Measurements from ENCODE around the gene AIFM1. TPM values are rescaled to one million over a fixed set of nuclear protein-coding genes. Genes with fewer than 3 reads are reported as not detected.

Gene AIFM1
- total and polyA plus RNA-seq, 2 of the 4 experiments (the other 2 are of a cell fraction): 22.0 to 27.4 TPM

DNA sequence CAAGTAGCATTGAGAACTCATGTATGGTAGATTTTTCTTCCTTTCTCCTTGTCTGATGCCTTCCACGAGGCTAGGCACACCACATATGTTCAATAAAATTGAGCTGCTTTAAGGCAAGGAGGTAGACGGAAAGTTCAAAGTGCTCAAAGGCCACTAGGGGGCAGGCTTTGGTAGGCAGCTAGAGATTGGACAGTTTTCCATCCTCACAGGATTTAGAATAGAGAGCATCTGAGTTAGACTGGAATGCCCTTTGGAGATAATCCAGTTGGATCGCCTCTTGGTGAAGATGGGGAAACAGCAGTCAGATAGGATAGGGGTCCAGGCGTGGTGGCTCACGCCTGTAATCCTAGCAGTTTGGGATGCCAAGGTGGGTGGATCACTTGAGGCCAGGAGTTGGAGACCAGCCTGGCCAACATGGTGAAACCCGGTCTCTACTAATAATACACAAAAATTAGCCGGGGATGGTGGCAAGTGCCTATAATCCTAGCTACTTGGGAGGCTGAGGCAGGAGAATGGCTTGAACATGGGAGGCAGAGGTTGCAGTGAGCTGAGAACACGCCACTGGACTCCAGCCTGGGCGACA, 85.7 kb downstream of the AIFM1 start:
- Histone ChIP-seq H3K14ac (replicated peaks; ENCODE audit: low read depth, low read length) (no peak overlapping the region), H2BK5ac (ENCODE audit: low read depth, low read length, poor library complexity, severe bottlenecking) (no peak overlapping the region), H2AK5ac (ENCODE audit: low read depth, low read length) (no peak overlapping the region), H4K20me1 (ENCODE audit: insufficient read depth, low read length) (peaks cover 45% of the 10 kb centered on the region), H3K9ac (ENCODE audit: low read depth, low read length) (no peak overlapping the region), H2BK120ac (ENCODE audit: low read depth, low read length) (no peak overlapping the region), H3K9me3 (ENCODE audit: control insufficient read depth, insufficient read depth, low read length) (no peaks in the 10 kb centered on the region), H3K4me3 (ENCODE audit: insufficient read depth, low read depth, low read length) (no peak overlapping the region), H3K9me1 (ENCODE audit: insufficient read depth, low read length) (peaks cover 11% of the 10 kb centered on the region), H3K27me3 (ENCODE audit: control insufficient read depth, insufficient read depth, low read length) (no peaks in the 10 kb centered on the region), H3K36me3 (ENCODE audit: control insufficient read depth, insufficient read depth, low read length) (peaks cover 2% of the 10 kb centered on the region; the same call in 1 of the 2 replicates), H3K23ac (ENCODE audit: low read depth, low read length) (no peak overlapping the region), H3K79me1 (ENCODE audit: low read depth in 1 of 2, low read length in 2 of 2) (peaks cover 0 to 35% of the 10 kb centered on the region in 2 experiments; a peak in 3 of 4 replicates), H4K91ac (ENCODE audit: insufficient read depth, low read depth, low read length) (no peak overlapping the region), H3K4me2 (ENCODE audit: low read depth, low read length) (no peak overlapping the region), H3K4ac (ENCODE audit: low read depth, low read length) (no peak overlapping the region), H2BK15ac (ENCODE audit: low read depth, low read length) (no peak overlapping the region), H2BK20ac (ENCODE audit: low read depth, low read length) (no peak overlapping the region), H4K5ac (ENCODE audit: low read depth, low read length) (no peak overlapping the region), H4K8ac (ENCODE audit: low read depth in 2 of 2, low read length in 2 of 2) (no peak overlapping the region), H3K18ac (ENCODE audit: low read depth, low read length) (no peak overlapping the region), H2AK9ac (replicated peaks; ENCODE audit: low read depth, low read length, poor library complexity) (peak overlapping the region; percentile 78), H3K27ac (ENCODE audit: insufficient read depth, low read length) (no peak overlapping the region), H3K4me1 (ENCODE audit: control insufficient read depth, insufficient read depth, low read length) (peaks cover 4% of the 10 kb centered on the region; the same call in 1 of the 2 replicates), H2AFZ (replicated peaks; ENCODE audit: low read length, poor library complexity) (no peak overlapping the region), H3K56ac (ENCODE audit: extremely low read depth, insufficient read depth, low read length) (no peak overlapping the region)
- peak; percentile 75 for DNase-seq
- peak; percentile 79 for ATAC-seq (ENCODE audit: low read depth)
- in situ Hi-C loops (cut with MboI; ENCODE audit: low sequenced_read_pairs): loop anchor here (5.0 kb wide), 1 partner anchor 112 kb away; no protein-coding TSS in a partner anchor
- POLR2A ChIA-PET (ENCODE audit: unreplicated experiment): no interaction called here
- dilution Hi-C loops (cut with HindIII; ENCODE audit: low sequenced_read_pairs, unreplicated experiment): no loop called here
- TF ChIP-seq RAD21 (IDR thresholded peaks at IDR 0.05; ENCODE audit: low read length): peak; percentile 80
- no peak for TF ChIP-seq RCOR1 (IDR thresholded peaks at IDR 0.05; ENCODE audit: insufficient replicate concordance, low read length)
- TF ChIP-seq, protein P1, sequence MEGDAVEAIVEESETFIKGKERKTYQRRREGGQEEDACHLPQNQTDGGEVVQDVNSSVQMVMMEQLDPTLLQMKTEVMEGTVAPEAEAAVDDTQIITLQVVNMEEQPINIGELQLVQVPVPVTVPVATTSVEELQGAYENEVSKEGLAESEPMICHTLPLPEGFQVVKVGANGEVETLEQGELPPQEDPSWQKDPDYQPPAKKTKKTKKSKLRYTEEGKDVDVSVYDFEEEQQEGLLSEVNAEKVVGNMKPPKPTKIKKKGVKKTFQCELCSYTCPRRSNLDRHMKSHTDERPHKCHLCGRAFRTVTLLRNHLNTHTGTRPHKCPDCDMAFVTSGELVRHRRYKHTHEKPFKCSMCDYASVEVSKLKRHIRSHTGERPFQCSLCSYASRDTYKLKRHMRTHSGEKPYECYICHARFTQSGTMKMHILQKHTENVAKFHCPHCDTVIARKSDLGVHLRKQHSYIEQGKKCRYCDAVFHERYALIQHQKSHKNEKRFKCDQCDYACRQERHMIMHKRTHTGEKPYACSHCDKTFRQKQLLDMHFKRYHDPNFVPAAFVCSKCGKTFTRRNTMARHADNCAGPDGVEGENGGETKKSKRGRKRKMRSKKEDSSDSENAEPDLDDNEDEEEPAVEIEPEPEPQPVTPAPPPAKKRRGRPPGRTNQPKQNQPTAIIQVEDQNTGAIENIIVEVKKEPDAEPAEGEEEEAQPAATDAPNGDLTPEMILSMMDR (conservative IDR thresholded peaks at IDR 0.05; ENCODE audit: low read depth, low read length): peak; percentile 77
- TF ChIP-seq SMC3 (IDR thresholded peaks at IDR 0.05; ENCODE audit: low read depth, low read length): peak; percentile 71
- TF ChIP-seq, protein P2, sequence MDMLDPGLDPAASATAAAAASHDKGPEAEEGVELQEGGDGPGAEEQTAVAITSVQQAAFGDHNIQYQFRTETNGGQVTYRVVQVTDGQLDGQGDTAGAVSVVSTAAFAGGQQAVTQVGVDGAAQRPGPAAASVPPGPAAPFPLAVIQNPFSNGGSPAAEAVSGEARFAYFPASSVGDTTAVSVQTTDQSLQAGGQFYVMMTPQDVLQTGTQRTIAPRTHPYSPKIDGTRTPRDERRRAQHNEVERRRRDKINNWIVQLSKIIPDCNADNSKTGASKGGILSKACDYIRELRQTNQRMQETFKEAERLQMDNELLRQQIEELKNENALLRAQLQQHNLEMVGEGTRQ (IDR thresholded peaks at IDR 0.05; ENCODE audit: low read depth, low read length): no peak
- no CpG with 5 or more reads among the region's 9 CpGs for WGBS, 2 experiments (ENCODE audit: extremely low coverage in 2 of 2, insufficient read length in 1 of 2)
- CTCF ChIA-PET: interaction anchor here (0.6 to 1.3 kb wide), 5 partner anchors 12 to 183 kb away, joined by 3 to 7 read pairs (median 4); no protein-coding TSS in a partner anchor
- intact Hi-C loops (cut with micrococcal nuclease): loop anchor here (1.0 kb wide), 2 partner anchors 41 to 112 kb away; no protein-coding TSS in a partner anchor
- no TSS peak for BruUV-seq (replicated peaks)

Other genes starting within 250 kb of the AIFM1 start
- 0.28 and 0.54 TPM in 2 replicates for gene BCORL1, start 183.2 kb downstream of the AIFM1 start, total RNA-seq (2012; rRNA removed)
- 1.6 and 2.1 TPM in 2 replicates for gene BCORL1, start 183.2 kb downstream of the AIFM1 start, polyA plus RNA-seq (2012; rRNA removed)
- gene ELF4, start 55.3 kb downstream of the AIFM1 start, total RNA-seq (2012; rRNA removed): 10.8 and 10.9 TPM in 2 replicates
- 18.4 and 19.0 TPM in 2 replicates for gene ELF4, start 55.3 kb downstream of the AIFM1 start, polyA plus RNA-seq (2012; rRNA removed)
- 0.83 and 1.6 TPM in 2 replicates for gene RAB33A, start 6.1 kb upstream of the AIFM1 start, total RNA-seq (2012; rRNA removed)
- gene RAB33A, start 6.1 kb upstream of the AIFM1 start, polyA plus RNA-seq (2012; rRNA removed): 1.4 and 1.8 TPM in 2 replicates
- gene ZNF280C, start 103.1 kb upstream of the AIFM1 start, total RNA-seq (2012; rRNA removed): 4.5 and 6.1 TPM in 2 replicates
- gene ZNF280C, start 103.1 kb upstream of the AIFM1 start, polyA plus RNA-seq (2012; rRNA removed): 2.3 and 3.1 TPM in 2 replicates
- 13.8 and 17.2 TPM in 2 replicates for gene SLC25A14, start 174.1 kb upstream of the AIFM1 start, total RNA-seq (2012; rRNA removed)
- 9.7 and 13.8 TPM in 2 replicates for gene SLC25A14, start 174.1 kb upstream of the AIFM1 start, polyA plus RNA-seq (2012; rRNA removed)
- gene GPR119, start 219.8 kb upstream of the AIFM1 start, total RNA-seq (2012; rRNA removed): not detected in 2 replicates
- not detected in 2 replicates for gene GPR119, start 219.8 kb upstream of the AIFM1 start, polyA plus RNA-seq (2012; rRNA removed)
- 8.8 and 18.1 TPM in 2 replicates for gene RBMX2, start 236.1 kb upstream of the AIFM1 start, total RNA-seq (2012; rRNA removed)
- 10.9 and 11.4 TPM in 2 replicates for gene RBMX2, start 236.1 kb upstream of the AIFM1 start, polyA plus RNA-seq (2012; rRNA removed)

Data from IMR-90 (cell line).